ENCODE data around the gene ASCC2.
"Not testable (repeated sequence)": the region's sequence is repeated elsewhere in the genome, so short reads cannot be mapped to it uniquely, and the experiment has no call there.

DNA sequence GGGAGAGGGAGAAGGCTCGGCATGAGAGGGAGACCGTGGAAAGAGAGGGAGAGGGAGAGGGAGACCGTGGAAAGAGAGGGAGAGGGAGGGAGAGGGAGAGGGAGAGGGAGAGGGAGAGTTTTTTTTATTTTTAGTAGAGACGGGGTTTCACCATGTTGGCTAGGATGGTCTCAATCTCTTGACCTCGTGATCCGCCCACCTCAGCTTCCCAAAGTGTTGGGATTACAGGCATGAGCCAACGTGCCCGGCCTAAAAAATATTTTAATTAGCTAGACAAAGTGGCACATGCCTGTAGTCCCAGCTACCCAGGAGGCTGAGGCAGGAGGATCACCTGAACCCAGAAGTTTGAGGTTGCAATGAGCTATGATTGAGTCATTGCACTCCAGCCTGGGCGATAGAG lies 21.0 kb upstream of the ASCC2 start:
- TF ChIP-seq, protein P1, sequence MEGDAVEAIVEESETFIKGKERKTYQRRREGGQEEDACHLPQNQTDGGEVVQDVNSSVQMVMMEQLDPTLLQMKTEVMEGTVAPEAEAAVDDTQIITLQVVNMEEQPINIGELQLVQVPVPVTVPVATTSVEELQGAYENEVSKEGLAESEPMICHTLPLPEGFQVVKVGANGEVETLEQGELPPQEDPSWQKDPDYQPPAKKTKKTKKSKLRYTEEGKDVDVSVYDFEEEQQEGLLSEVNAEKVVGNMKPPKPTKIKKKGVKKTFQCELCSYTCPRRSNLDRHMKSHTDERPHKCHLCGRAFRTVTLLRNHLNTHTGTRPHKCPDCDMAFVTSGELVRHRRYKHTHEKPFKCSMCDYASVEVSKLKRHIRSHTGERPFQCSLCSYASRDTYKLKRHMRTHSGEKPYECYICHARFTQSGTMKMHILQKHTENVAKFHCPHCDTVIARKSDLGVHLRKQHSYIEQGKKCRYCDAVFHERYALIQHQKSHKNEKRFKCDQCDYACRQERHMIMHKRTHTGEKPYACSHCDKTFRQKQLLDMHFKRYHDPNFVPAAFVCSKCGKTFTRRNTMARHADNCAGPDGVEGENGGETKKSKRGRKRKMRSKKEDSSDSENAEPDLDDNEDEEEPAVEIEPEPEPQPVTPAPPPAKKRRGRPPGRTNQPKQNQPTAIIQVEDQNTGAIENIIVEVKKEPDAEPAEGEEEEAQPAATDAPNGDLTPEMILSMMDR (IDR thresholded peaks at IDR 0.05 in 8 of 11, conservative IDR thresholded peaks at IDR 0.05 in 3 of 11): not testable (repeated sequence)
- TF ChIP-seq POLR2A, POLR2AphosphoS5 (IDR thresholded peaks at IDR 0.05): not testable (repeated sequence)

Measured in spleen (tissue), 7 donors.